Kidney tubule cell (primary cell): Measurements from ENCODE around the gene KCNT2.

Experiments
- DNase-seq: peaks from one replicate; pipeline ENCODE4 v3.0.0-alpha.2; 2018; ENCODE audit warnings: low spot score

The KCNT2 gene

GRCh38 chr1:196181594-196181878 lies 426.7 kb downstream of the KCNT2 start:
- DNase-seq: no peak

- peak; percentile 92 for DNase-seq
Measured at GRCh38 chr1:196180847-196181593, 427.2 kb downstream of the KCNT2 start.

- no peak for DNase-seq
Measured at GRCh38 chr1:196178083-196178635, 430.1 kb downstream of the KCNT2 start.
